Dermis microvascular lymphatic vessel endothelial cell (primary cell): Measurements from ENCODE around the gene PARD6G. TPM values are rescaled to one million over a fixed set of nuclear protein-coding genes. Genes with fewer than 3 reads are reported as not detected.

Experiments used
- DNase-seq, 2 donors: peaks; one replicate each; pipeline versions ENCODE4 v3.0.0 to v3.0.0-alpha.2; 2010; ENCODE audit warnings: low read depth in 2 of 2
- total RNA-seq: library from RNA; depleted of rRNA; stranded (reverse); fragments of >200 nt; gene quantifications from 2 replicates; pipeline ENCODE4 v1.2.1, GENCODE V29; 2014

Gene PARD6G
- total RNA-seq, 1 donor from 2014 or later = 34.7 TPM

DNA sequence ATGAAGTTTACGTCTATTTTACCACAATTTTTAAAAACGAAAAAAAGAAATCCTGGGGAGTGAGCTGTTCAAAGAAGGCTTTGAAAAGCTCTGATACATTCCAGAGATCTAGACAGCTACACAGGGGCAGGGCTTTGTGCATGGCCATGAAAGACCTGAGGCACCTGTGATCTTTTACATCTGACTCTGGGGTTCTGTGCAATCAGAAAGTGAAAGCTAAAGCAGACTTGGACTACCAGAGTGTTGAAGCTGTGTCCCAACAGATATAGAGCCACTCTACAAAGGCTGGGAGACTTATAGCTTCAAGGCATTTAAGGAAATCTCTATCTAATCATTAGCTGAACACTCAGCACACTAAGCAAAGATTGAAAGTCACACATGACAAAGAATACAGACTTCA, 34.1 kb downstream of the PARD6G start:
- no peak for DNase-seq

GRCh38 chr18:80210312-80211083, 36.8 kb downstream of the PARD6G start:
- no peak for DNase-seq

- no peak for DNase-seq
Observed at GRCh38 chr18:80208620-80209019, 38.7 kb downstream of the PARD6G start.

DNA sequence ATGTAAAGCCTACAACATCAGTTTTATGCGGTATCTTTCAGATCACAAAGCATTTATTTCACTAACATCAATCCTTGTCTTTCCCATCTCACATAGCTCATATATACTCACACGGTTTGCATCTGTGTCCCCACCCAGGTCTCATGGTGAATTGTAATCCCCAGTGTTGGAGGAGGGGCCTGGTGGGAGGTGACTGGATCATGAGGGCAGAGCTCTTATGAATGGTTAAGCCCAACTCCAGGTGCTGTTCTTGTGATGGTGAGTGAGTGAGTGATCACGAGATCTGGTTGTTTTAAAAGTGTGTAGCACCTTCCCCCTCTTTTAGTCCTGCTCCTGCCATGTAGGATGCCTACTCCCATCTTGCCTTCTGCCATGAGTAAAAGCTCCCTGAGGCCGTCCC, 42.0 kb downstream of the PARD6G start:
- no peak for DNase-seq

DNA sequence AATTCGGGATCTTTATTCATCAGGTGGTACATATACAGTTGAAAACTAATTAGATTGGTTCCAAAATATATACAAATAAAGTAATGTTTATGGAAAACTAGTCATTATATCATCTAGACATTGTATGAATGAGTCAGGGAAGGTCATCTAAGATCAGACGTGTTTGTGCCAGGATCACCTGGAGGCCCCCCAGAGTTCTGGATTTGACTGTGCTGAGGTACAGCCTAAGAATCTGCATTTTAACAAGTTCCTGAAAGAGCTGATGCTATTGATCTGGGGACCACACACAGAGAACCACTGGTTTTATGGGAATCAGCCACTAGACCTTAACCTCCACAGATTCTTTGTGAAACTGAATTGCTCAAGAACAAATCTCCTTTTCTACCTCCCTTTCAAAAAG, 43.2 kb downstream of the PARD6G start:
- no peak for DNase-seq

GRCh38 chr18:80203249-80203648, 44.1 kb downstream of the PARD6G start:
- no peak for DNase-seq

DNA sequence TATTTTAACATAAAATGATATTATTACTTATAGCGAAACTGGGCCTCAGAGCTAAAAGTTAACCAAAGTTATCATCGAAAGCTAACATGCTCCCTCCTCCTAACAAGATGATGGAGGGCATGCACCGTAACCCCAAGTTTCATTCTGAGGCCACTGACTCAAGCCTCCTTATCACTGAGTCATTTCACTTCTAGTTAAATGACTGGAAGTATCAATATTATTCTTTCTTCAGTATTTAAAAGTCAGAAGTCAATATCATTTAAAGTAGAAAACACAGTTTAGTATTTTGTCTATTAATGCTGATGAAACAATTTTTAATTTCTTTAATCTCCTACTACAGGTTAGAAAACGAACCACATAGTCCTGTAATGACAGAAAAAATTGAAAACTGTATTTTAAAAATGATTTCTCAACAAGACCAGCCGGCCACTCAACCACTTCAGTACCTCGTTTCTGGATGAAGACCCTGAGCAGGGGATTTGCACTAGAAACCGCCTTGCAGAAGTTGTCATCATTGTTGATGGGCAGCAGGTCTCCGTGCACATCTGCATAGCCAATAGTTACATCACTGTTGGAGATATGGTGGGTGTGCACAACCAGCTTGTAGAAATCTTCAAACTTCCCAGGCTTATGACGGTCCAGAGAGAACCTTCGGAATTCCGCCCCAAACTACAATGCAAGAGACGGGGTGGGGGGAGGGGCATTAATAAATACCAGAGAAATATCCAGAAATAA, 44.9 kb downstream of the PARD6G start:
- DNase-seq = no peak

DNA sequence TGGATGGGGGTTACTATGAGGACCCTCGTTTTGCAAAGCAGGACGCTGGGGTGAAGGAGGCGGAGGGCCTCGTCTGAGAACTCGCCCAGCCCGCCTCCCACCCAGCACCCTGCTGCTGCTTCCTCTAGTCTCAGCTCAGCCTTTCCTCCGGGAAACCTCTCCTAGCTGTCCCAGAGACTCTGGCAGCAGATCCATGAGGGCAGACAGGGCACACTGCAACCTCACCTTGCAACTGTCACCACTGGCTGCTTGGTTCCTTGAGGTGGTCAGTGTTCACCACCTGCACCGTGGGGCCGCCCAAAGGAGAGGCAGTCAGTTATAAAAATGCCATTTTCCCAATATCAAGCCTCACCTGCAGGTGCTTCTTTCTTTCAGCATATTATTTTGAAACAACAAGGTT, 45.6 kb downstream of the PARD6G start:
- no peak for DNase-seq

GRCh38 chr18:80200932-80201672, 46.2 kb downstream of the PARD6G start:
- no peak for DNase-seq

- DNase-seq = peak; percentile 47 to 66
Observed at GRCh38 chr18:80200171-80200931, 47.0 kb downstream of the PARD6G start.

- no peak for DNase-seq
Observed at GRCh38 chr18:80198994-80199748, 48.1 kb downstream of the PARD6G start.

DNA sequence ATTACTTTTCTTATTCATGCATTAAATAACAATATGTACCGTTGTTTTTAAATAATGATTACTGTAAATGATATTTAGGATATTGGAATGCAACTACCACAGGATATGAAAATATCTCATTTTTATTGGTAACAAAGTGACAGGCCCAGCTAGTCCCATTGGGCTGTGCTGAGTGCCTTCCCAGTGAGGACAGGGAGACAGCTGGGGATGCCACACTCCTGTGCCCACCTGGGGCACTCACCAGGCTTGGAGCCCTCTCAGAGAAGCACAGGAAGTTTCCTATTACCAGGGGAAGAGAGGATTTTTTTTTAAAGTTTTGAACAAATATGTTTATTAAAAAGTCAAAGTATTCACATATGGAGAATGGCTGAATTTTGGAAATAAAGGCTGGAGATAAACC, 48.9 kb downstream of the PARD6G start:
- no peak for DNase-seq

GRCh38 chr18:80197528-80197927, 49.8 kb downstream of the PARD6G start:
- no peak for DNase-seq

GRCh38 chr18:80196528-80197320, 50.6 kb downstream of the PARD6G start:
- peak; percentile 33 to 53 for DNase-seq

DNA sequence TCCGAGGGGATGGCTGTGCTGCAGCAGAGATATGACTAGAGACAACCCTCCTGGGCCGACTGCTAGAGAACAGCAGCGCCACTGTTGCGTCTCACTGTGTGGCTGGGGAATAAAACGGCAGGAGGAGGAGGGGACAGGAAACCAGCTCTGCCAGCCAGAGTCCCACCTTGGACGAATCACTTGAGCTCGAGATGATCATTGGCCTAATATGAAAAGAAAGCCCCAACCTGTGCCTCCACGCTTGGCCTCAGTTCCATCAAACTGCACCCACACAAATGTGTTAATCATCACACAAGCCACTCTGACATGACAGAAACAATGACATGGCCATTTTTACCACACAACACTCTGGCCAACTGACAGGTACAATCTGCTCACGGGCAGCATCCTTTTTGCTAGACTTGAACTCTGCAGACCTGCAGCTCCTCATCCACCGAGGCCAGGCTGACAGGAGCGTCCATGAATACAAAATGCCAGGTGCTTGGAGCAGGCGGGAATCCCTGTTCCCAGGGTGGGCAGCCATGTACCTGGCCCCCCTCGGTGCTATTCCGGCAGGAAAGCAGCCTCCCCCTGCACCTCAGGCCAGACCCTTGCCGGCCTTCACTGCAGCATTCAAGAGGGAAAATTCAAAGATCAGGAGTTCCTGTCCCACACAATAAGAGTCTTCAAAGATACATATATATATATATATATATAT, 52.3 kb downstream of the PARD6G start:
- no peak for DNase-seq

- peak; percentile 76 to 99 for DNase-seq
Observed at GRCh38 chr18:80193701-80194100, 53.6 kb downstream of the PARD6G start.

DNA sequence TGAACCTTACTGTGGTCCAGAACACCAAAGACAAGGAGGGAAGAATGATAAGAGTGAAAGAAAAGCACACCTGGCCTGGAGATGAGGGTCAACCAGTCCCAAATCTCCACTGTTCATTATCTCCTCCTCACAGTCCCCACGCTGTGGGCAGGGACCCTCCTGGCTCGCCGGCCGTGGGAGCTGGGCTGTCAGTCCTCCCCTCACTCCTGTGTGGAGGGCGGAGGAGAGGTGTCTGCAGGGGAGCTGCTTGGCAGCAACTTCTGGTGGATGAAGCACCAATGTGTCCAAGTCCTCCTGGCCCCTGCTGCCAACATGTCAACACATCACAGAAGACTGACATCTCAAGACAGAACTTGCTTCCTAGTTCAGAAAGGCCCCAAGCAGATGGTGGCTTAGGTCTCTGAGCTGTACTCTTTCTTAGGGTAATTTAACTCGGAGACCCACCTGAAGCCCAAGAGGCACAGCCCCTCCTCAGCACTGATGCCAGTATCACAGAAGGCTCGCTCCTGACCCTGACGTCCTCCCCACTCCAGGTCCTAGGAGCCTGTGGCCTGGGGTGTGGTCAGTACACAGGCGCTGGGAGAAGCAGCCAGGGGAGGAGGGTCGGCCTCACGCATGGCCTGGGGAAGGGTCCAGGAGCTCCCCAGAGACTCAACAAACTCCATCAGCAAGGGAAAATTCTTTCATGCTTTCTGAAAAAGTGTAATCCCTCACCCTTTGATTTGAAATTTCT, 54.5 kb downstream of the PARD6G start:
- no peak for DNase-seq

DNA sequence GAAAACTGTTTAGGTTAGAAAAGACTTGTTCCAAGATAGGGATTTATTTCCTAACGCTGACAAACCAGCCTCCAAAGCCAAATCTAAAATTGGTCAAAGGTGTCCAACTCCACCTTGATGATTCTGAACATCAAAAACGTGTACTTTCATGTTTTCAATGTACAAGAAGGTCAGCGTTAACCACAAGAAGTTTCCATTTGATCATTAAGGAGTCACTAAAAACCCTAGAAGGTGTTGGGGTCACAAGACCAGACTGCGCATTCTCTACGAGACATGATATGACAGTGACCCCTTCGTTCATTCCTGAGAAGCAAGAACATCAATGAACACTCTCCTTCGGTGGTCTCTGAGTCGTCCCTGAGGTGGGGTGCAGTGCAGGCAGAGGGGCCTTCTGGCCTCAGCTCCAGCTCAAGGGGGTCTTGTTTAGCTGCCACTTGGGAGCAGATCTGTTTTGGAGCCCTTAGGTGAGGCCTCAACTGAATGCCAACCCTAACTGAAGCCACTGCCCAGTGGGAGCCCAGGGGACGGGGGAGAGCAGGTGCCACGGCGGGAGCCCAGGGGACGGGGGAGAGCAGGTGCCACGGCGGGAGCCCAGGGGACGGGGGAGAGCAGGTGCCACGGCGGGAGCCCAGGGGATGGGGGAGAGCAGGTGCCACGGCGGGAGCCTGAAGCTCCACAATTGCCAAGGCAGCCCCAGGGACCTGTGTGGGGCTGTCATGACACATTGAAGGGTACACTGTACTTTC, 55.2 kb downstream of the PARD6G start:
- DNase-seq = no peak
